A549 (cell line): ENCODE measurements around the gene KCNAB2. TPM values are rescaled to one million over a fixed set of nuclear protein-coding genes. Genes with fewer than 3 reads are reported as not detected.

ENCODE experiments used
- ATAC-seq, 2 experiments: fragments of 200-7000 bp in 1 of 2; fragments of >200 bp in 1 of 2; cut with Nextera tagmentation in 1 of 2; cut with Tn5 transposase in 1 of 2; 3 replicates each; pipeline versions ENCODE4 v1.8.0 to v1.9.1; 2018 to 2020; ENCODE audit warnings: mild to moderate bottlenecking in 1 of 2, moderate library complexity in 1 of 2
- CTCF ChIA-PET: fragments of 300-600 bp; sonication (Branson Sonifier 250); formaldehyde crosslinking; extraction: SDS; loops from one replicate; lab custom pipeline; 2021; ENCODE audit warnings: antibody characterized with exemption, inconsistent platforms; lab: Yijun Ruan, JAX
- POLR2A ChIA-PET: fragments of 350-600 bp; formaldehyde crosslinking; extraction: SDS; loops from one replicate; lab custom pipeline; 2021; ENCODE audit warnings: antibody characterized with exemption, inconsistent platforms; lab: Yijun Ruan, JAX
- DNase-seq, 2 experiments: peaks; one replicate each; pipeline versions ENCODE4 v3.0.0 to v3.0.0-alpha.2; 2011 to 2016; ENCODE audit warnings: low read depth in 1 of 2, low spot score in 1 of 2
- FAIRE-seq: peaks from 2 replicates; lab custom pipeline; 2011; peaks lifted over from hg19 to GRCh38; lab: Jason Lieb, UNC
- H3K27ac ChIP-seq, 2 experiments: fragments of >200 bp; sonication (Bioruptor Twin); formaldehyde crosslinking; 3 replicates each; pipeline ENCODE4 v1.5.1; 2016 to 2017
- H3K4me1 ChIP-seq: fragments of >200 bp; sonication (Bioruptor Twin); formaldehyde crosslinking; 3 replicates; pipeline ENCODE4 v1.6.1; 2016
- H3K4me2 ChIP-seq: fragments of >200 bp; sonication (Bioruptor Twin); formaldehyde crosslinking; 3 replicates; pipeline ENCODE4 v1.6.1; 2016
- H3K4me3 ChIP-seq: fragments of >200 bp; sonication (Bioruptor Twin); formaldehyde crosslinking; 3 replicates; pipeline ENCODE4 v1.5.1; 2016
- H3K9me3 ChIP-seq: fragments of >200 bp; sonication (Bioruptor Twin); formaldehyde crosslinking; 3 replicates; pipeline ENCODE4 v1.6.1; 2016
- CBX8 ChIP-seq: fragments of 200-600 bp; sonication (generic); IDR thresholded peaks from 2 replicates; pipeline ENCODE4 v1.6.1; 2016
- CHD2 ChIP-seq: fragments of 150-350 bp; IDR thresholded peaks from 2 replicates; pipeline ENCODE4 v1.6.1; 2014; ENCODE audit warnings: low read length; ENCODE audit not compliant: partially characterized antibody
- CHD4 ChIP-seq: fragments of 200-600 bp; sonication (generic); IDR thresholded peaks from 2 replicates; pipeline ENCODE4 v1.6.1; 2016; ENCODE audit warnings: antibody characterized with exemption, mild to moderate bottlenecking, borderline replicate concordance
- EHF ChIP-seq: fragments of 250-450 bp; sonication (Bioruptor Pico); IDR thresholded peaks from 2 replicates; pipeline ENCODE4 v1.5.0; 2020; ENCODE audit warnings: mild to moderate bottlenecking
- EHMT2 ChIP-seq: fragments of 200-600 bp; sonication (generic); IDR thresholded peaks from 2 replicates; pipeline ENCODE4 v1.6.1; 2016; ENCODE audit warnings: antibody characterized with exemption, low read depth, mild to moderate bottlenecking, moderate library complexity
- ESRRA ChIP-seq: fragments of 150-350 bp; IDR thresholded peaks from 2 replicates; pipeline ENCODE4 v1.6.1; 2014; ENCODE audit warnings: mild to moderate bottlenecking, low read length, borderline replicate concordance
- HDAC2 ChIP-seq: fragments of 200-600 bp; sonication (generic); IDR thresholded peaks from 2 replicates; pipeline ENCODE4 v1.6.1; 2016
- HES2 ChIP-seq: fragments of >200 bp; sonication (Bioruptor Twin); formaldehyde crosslinking; IDR thresholded peaks from 2 replicates; pipeline ENCODE4 v1.6.1; 2016
- HOXB13 ChIP-seq: fragments of 250-450 bp; sonication (Bioruptor Pico); IDR thresholded peaks from 2 replicates; pipeline ENCODE4 v1.5.0; 2020; ENCODE audit warnings: low read depth, mild to moderate bottlenecking, moderate library complexity
- MAFK ChIP-seq: fragments of 450-650 bp; IDR thresholded peaks from 2 replicates; pipeline ENCODE4 v1.6.1; 2014; ENCODE audit not compliant: partially characterized antibody
- MYC ChIP-seq: IDR thresholded peaks from 2 replicates; pipeline ENCODE4 v1.6.1; 2012; ENCODE audit warnings: mild to moderate bottlenecking, inconsistent platforms, low read length, improper control_type of control experiment, borderline replicate concordance
- PHF8 ChIP-seq: fragments of 200-600 bp; sonication (generic); IDR thresholded peaks from 2 replicates; pipeline ENCODE4 v1.6.1; 2016; ENCODE audit warnings: low read depth, mild to moderate bottlenecking, antibody characterized with exemption, moderate library complexity, borderline replicate concordance
- RAD21 ChIP-seq, 2 experiments: fragments of >200 bp in 1 of 2; sonication (Bioruptor Twin) in 1 of 2; formaldehyde crosslinking in 1 of 2; IDR thresholded peaks in 1 of 2; conservative IDR thresholded peaks in 1 of 2; 2 replicates in 1 of 2; 3 replicates in 1 of 2; pipeline ENCODE4 v1.6.1; 2012 to 2018; ENCODE audit warnings: inconsistent platforms in 1 of 2
- RARB ChIP-seq: fragments of 250-450 bp; sonication (Bioruptor Pico); IDR thresholded peaks from 2 replicates; pipeline ENCODE4 v1.8.0; 2021; ENCODE audit warnings: mild to moderate bottlenecking, moderate library complexity
- RNF2 ChIP-seq: fragments of 200-600 bp; sonication (generic); IDR thresholded peaks from 2 replicates; pipeline ENCODE4 v1.6.1; 2016; ENCODE audit warnings: low read depth, mild to moderate bottlenecking, antibody characterized with exemption, moderate library complexity, borderline replicate concordance
- ZFP36 ChIP-seq: fragments of 450-650 bp; IDR thresholded peaks from 2 replicates; pipeline ENCODE4 v1.6.1; 2014; ENCODE audit warnings: borderline replicate concordance; ENCODE audit not compliant: partially characterized antibody
- WGBS: methylation state at CpG from one replicate; pipeline ENCODE4 v1.1.6; 2017; ENCODE audit errors: missing lambda C conversion rate; 5-methylcytosine and 5-hydroxymethylcytosine counted together
- polyA plus RNA-seq, 4 experiments: library from polyadenylated mRNA; depleted of rRNA in 3 of 4; stranded (reverse); fragments of >200 nt; fragmentation: RNase III in 1 of 4; extraction: RNeasy Plus Mini Kit Qiagen cat#74134 plus additional on column Dnase treatment in 1 of 4; gene quantifications; 2 replicates in 3 of 4; 3 replicates in 1 of 4; pipeline ENCODE4 v1.2.3, GENCODE V29; 2011 to 2017
- TF ChIP-seq, protein P1 (sequence below): fragments of 200-600 bp; sonication (generic); IDR thresholded peaks from 2 replicates; pipeline ENCODE4 v1.6.1; 2016; ENCODE audit warnings: antibody characterized with exemption, mild to moderate bottlenecking, moderate library complexity
- TF ChIP-seq, protein P2 (sequence below): fragments of >200 bp; sonication (Bioruptor Twin); formaldehyde crosslinking; IDR thresholded peaks from 3 replicates; pipeline ENCODE4 v1.5.1; 2016

The KCNAB2 gene
- polyA plus RNA-seq, 2 of the 4 experiments (the other 2 are of a cell fraction), result 7.3 to 9.9 TPM

DNA sequence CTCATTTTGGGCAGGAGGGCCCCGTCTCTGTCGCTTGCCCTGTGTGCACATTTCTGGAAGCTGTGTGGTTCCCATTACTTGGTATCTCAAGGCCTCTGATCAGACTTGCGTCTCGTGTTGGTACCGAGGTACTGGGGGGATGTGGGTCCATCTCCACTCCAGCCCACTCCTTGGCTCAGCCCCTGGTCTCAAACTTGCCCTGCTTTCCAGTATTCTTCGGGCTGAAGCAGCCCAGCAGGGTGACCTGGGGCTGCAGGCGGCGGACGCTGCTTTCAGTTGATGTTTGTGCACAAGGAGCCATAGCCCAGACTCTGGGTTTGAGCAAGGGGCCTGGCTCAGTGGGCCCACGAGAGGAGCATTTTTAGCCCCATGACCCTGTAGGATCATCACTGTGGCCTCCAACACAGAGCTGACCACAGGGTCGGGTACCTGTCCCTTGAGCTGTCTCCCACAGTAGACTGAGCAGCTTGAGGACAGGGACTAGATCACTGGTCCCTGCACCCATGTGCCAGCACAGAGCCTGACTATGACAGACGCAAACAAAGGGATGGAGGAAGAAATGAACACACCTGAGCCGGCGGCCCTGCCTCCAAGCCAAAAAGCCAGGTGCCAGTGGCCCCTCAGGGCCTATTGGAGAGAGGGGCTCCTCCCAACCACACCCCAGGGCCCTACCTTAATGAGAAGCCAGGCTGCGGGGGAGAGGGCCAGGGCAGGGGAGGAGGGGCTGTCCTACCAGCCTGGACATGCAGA is 87.6 kb downstream of the KCNAB2 start (continued):
- TF ChIP-seq, protein P1, sequence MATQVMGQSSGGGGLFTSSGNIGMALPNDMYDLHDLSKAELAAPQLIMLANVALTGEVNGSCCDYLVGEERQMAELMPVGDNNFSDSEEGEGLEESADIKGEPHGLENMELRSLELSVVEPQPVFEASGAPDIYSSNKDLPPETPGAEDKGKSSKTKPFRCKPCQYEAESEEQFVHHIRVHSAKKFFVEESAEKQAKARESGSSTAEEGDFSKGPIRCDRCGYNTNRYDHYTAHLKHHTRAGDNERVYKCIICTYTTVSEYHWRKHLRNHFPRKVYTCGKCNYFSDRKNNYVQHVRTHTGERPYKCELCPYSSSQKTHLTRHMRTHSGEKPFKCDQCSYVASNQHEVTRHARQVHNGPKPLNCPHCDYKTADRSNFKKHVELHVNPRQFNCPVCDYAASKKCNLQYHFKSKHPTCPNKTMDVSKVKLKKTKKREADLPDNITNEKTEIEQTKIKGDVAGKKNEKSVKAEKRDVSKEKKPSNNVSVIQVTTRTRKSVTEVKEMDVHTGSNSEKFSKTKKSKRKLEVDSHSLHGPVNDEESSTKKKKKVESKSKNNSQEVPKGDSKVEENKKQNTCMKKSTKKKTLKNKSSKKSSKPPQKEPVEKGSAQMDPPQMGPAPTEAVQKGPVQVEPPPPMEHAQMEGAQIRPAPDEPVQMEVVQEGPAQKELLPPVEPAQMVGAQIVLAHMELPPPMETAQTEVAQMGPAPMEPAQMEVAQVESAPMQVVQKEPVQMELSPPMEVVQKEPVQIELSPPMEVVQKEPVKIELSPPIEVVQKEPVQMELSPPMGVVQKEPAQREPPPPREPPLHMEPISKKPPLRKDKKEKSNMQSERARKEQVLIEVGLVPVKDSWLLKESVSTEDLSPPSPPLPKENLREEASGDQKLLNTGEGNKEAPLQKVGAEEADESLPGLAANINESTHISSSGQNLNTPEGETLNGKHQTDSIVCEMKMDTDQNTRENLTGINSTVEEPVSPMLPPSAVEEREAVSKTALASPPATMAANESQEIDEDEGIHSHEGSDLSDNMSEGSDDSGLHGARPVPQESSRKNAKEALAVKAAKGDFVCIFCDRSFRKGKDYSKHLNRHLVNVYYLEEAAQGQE, result no peak
- TF ChIP-seq RNF2 (no peak), CHD2 (no peak), RARB (CRISPR knock-in tag) (no peak), HOXB13 (CRISPR knock-in tag) (no peak), PHF8 (no peak), MYC (no peak), CBX8 (no peak), EHMT2 (no peak), EHF (no peak)
- TF ChIP-seq, all 56 proteins: peak for 0

DNA sequence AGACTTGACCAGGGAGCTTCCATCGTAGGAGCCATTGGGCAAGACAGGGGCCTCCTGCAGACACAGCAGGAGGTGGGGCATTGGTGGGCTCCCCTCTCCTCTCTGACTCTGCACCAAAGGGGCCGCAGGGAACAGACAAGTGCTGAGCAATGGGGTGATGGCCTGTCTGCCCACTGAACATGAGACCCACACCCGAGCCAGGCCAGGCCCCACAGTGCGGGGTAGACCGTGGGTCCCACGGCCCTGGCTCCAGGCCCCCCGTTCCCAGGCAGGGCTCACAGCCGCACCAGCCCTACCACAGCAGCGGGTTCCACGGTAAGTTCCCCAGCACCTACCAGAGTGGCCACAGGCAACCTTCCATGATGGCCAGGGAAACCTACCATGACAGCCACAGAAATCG is 88.5 kb downstream of the KCNAB2 start:
- ATAC-seq (no peak), FAIRE-seq (no peak)
- POLR2A ChIA-PET, result no interaction called here

More for the DNA sequence above, 88.5 kb downstream of the KCNAB2 start:
- no peak overlapping the region for H3K4me2 ChIP-seq
- H3K9me3 ChIP-seq, result peaks cover 6% of the 10 kb centered on the region; the same call in 1 of the 3 replicates
- no peak for DNase-seq
- WGBS, result 66% methylated on average over 7 of the region's 11 CpGs
- CTCF ChIA-PET, result interaction anchor here (1.3 kb wide), 1 partner anchor 26 kb away, joined by 3 read pairs; no protein-coding TSS in a partner anchor
- no peak overlapping the region for H3K27ac ChIP-seq
- no peaks in the 10 kb centered on the region for H3K4me1 ChIP-seq
- H3K4me3 ChIP-seq, result no peak overlapping the region
- TF ChIP-seq MAFK, result no peak
- no peak for TF ChIP-seq HES2
- TF ChIP-seq HDAC2, result no peak
- TF ChIP-seq RARB (CRISPR knock-in tag), result no peak
- no peak for TF ChIP-seq RAD21 (conservative IDR thresholded peaks at IDR 0.05 in 1 of 2, IDR thresholded peaks at IDR 0.05 in 1 of 2)
- no peak for TF ChIP-seq CHD4
- no peak for TF ChIP-seq ZFP36
- no peak for TF ChIP-seq ESRRA
- TF ChIP-seq, protein P2, sequence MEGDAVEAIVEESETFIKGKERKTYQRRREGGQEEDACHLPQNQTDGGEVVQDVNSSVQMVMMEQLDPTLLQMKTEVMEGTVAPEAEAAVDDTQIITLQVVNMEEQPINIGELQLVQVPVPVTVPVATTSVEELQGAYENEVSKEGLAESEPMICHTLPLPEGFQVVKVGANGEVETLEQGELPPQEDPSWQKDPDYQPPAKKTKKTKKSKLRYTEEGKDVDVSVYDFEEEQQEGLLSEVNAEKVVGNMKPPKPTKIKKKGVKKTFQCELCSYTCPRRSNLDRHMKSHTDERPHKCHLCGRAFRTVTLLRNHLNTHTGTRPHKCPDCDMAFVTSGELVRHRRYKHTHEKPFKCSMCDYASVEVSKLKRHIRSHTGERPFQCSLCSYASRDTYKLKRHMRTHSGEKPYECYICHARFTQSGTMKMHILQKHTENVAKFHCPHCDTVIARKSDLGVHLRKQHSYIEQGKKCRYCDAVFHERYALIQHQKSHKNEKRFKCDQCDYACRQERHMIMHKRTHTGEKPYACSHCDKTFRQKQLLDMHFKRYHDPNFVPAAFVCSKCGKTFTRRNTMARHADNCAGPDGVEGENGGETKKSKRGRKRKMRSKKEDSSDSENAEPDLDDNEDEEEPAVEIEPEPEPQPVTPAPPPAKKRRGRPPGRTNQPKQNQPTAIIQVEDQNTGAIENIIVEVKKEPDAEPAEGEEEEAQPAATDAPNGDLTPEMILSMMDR, result no peak
